GM21360 (cell line): ENCODE results near the gene TRIM71.
"Not testable (repeated sequence)": the region's sequence is repeated elsewhere in the genome, so short reads cannot be mapped to it uniquely, and the experiment has no call there.

ENCODE experiments used
- ATAC-seq: cut with Tn5 transposase; IDR thresholded peaks from one replicate; pipeline ENCODE4 v1.9.1; 2021; ENCODE audit warnings: mild to moderate bottlenecking, moderate library complexity; ENCODE audit not compliant: unreplicated experiment

The TRIM71 gene

DNA sequence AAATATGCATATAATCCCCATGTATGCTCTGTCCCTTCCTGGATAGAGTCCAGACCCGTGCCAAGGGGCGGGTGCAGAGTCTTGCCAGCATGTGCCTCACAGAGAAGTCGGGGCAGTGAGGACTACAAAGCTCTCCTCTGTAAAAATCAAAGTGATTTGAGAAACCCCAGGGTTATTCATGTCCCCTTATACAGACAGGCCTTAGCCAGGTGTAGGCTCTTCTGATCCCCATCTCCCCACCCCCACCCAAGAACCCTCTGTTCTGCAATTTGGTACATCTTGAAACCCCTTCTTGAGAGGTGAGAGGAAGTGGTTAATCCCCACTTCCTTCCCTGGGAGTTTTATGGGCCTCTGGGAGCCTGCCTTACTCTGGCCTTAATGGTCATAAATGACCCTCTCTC, 24.7 kb downstream of the TRIM71 start:
- ATAC-seq, result no peak

GRCh38 chr3:32842987-32843386, 25.2 kb downstream of the TRIM71 start:
- ATAC-seq, result no peak

DNA sequence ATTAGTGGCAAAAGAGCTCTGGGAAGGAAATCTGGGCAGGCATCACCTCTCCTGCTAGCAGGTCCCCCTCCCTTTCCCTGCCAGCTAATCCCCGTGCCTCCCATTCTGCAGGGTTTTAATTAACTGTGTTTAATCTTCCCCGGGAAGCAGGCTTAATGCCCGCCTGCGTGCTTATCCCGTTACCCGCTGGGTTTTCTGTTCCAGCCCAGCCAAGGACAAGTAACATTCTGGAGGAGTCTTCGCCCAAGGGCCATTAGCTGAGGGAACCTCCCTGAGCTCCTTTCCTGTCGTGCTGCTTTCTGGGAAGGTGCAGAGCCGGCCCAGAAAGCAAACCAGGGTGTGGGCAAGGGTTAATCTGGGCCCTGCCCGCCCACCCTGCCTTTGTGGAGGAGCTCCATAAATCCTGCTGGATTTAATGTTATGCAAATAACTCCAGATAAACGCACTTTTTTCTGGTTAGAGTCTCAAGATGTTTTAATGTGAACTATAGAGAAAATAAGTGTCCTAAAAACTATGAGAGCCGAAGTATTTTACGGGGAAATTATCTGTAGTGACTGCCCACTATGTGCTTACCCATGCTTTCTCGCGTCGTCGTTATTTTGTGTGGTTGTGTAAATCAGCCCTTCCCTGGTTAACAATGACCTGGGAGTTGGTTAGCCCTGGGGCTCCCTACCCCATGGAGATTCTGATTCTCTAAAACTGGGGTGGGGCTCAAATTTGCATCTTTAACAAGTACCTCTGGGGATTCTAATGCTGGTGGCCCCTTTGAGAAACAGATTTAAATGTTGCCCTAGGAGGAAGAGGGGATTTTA, 25.9 kb downstream of the TRIM71 start:
- ATAC-seq, result no peak

DNA sequence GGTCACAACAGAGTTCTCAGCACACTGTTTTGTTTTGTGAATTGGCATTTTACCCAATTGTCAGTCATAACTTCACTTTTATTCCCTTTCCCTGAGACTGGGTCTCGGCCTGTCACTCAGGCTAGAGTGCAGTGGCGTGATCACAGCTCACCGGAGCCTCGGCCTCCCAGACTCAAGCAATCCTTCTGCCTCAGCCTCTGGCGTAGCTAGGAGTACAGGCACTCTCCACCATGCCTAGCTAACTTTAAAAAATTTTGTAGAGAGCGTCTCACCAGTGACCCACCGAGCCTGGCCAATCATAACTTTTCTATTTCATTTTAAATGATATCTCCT, 26.5 kb downstream of the TRIM71 start:
- ATAC-seq, result no peak

DNA sequence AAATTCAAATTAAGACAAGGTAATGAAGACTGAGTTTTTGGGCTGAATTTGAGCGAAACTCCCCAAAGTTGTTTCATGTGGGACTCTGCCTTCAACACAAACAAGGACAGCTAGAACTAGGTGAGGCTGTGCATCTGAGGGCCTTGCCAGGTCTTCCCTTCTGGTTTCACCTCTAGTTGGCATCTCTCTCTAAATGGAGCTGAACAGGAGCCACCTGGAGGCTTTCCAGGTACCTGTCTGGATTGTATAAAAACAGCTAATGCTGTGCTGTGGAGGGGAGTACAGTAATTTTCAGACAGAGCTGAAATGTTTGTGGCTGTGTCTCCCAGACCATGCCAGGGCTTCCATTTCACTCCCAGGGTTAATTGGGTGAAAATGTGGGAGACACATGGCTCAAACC, 27.1 kb downstream of the TRIM71 start:
- no peak for ATAC-seq

DNA sequence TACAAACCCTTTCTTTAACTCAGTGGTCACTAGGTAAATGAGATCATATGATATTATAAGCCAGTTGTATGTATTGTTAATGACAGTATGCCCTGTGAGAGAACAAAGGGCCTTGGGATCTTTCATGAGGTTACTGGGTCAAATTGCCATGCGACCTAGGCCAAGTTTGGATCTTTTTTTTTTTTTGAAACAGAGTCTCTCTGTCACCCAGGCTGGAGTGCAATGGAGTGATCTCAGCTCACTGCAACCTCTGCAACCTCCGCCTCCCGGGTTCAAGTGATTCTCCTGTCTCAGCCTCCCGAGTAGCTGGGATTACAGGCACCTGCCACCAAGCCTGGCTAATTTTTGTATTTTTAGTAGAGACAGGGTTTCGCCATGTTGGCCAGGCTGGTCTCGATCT, 27.7 kb downstream of the TRIM71 start:
- not testable (repeated sequence) for ATAC-seq

GRCh38 chr3:32847045-32847444, 29.2 kb downstream of the TRIM71 start:
- not testable (repeated sequence) for ATAC-seq

DNA sequence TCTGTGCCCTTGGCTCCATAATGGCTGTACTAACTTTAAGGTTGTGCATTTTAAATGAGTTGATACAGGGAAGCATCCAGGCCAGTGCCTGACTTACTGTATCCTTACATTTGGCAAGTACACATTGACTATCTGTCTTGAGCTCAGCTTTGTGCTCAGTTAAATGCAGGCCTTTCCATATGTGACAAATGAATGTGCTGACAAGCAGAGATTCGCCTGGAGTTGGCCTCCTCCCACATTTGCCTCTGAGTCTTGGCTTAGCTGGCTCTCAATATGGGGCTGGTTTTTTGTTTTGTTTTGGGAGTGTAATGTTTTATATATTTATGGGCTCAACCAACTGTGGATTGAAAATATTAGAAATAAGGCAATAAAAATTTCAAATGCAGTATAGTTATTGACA, 29.7 kb downstream of the TRIM71 start:
- no peak for ATAC-seq

GRCh38 chr3:32848215-32848614, 30.4 kb downstream of the TRIM71 start:
- no peak for ATAC-seq

GRCh38 chr3:32849046-32849445, 31.2 kb downstream of the TRIM71 start:
- no peak for ATAC-seq

GRCh38 chr3:32850226-32850625, 32.4 kb downstream of the TRIM71 start:
- no peak for ATAC-seq

DNA sequence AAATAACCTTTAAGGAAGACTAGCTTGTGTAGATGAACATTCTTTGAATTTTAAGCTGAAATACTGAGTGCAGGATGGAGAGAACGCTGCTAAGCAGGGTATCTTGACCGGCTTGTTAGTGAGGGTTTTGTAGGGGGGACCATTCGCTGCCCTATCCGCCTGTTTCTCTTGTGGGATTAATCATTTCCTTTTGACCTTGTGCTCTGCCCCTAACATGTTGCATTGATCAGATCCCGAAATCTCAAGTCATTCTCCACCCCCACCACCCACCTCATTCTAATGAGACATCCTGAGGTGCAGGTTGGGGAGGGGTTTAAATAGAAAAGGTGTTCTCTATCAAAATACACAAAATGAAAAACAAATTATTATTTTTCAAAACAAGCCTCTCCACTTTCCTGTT, 32.8 kb downstream of the TRIM71 start:
- no peak for ATAC-seq

GRCh38 chr3:32852146-32852545, 34.3 kb downstream of the TRIM71 start:
- no peak for ATAC-seq

GRCh38 chr3:32855350-32855953, 37.7 kb downstream of the TRIM71 start:
- no peak for ATAC-seq

DNA sequence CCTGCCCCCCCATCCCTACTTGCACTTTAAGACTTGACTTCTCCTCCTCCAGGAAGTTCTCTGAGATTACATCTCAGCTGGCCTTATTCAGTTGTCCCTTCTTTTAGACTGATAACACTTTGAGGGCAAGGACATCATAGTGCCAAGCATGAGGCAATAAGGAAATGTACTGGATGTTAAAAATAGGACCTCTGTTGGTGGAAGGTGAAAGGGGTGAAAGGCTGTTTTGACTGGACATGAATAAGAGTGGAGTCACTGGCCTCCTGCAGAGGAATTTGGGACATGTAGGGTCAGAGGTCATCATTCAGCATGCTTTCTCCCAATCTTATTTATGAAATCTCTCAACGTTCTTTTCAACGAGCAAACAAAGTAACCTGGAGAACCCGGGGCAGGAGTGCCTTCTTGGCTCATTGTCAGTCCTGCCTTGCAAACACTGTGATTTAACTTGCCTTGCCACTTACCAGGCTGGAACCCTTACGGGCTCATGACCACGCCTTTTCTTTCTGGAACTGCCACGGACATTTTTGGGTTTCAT, 38.6 kb downstream of the TRIM71 start:
- ATAC-seq, result no peak

DNA sequence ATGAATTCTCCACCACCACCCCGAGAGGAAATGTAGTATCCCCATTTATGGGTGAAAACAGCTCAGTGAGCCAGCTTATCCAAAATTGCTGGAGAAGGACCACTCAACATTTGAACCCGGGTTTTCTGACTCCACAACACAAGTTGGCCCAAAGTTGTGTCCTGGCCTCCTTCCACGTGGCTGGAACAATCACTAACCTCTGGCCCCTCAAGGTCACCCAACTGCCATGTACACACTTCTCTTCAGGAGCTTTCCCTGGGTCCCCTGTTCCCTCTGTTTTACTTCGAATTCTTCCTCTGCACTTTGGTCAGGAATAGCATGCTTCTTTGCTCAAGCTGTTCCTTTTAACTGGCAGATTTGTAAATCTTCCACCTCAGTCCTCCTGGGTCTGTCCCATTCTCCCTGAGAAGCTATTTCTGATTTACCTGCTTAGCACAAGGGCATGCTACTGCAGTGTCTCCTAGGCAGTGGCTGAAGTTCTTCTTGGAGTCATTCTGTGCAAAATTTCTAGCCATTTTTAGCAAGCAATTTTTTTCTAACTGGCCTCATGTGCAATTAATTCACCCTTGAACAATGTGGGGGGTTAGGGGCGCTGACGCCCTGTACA, 39.2 kb downstream of the TRIM71 start:
- no peak for ATAC-seq

GRCh38 chr3:32857921-32858320, 40.1 kb downstream of the TRIM71 start:
- ATAC-seq, result no peak

DNA sequence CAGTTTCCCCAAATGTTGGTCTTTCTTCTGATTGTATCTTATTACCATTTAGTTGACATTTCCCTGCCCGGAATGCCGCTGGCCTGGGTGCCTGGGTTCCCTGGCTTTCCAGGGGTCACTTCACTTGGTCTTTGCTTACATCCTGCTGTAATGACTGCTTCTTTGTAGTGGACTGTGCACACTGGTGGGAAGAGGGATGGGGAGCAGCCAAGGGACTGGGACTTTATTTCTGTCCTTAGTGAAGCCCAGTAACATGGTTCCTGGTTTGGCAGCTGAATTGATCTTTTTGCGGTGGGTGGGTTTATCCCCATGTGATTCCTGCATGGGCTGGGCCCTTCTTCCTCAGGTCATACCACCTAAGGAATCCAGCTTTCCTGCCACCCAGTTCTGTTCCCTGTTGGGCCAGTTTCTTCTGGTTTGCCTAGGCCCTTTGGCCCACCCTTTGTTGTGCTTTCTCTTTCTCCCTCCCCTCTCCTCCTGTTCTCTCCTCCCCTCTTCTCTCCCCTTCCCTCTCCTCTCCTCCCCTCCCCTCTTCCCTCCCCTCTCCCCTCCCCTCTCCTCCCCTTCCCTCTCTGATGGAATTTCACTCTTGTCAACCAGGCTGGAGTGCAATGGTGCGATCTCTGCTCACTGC, 41.9 kb downstream of the TRIM71 start:
- no peak for ATAC-seq

GRCh38 chr3:32860499-32860898, 42.7 kb downstream of the TRIM71 start:
- ATAC-seq, result no peak

GRCh38 chr3:32861681-32862080, 43.9 kb downstream of the TRIM71 start:
- ATAC-seq, result no peak

DNA sequence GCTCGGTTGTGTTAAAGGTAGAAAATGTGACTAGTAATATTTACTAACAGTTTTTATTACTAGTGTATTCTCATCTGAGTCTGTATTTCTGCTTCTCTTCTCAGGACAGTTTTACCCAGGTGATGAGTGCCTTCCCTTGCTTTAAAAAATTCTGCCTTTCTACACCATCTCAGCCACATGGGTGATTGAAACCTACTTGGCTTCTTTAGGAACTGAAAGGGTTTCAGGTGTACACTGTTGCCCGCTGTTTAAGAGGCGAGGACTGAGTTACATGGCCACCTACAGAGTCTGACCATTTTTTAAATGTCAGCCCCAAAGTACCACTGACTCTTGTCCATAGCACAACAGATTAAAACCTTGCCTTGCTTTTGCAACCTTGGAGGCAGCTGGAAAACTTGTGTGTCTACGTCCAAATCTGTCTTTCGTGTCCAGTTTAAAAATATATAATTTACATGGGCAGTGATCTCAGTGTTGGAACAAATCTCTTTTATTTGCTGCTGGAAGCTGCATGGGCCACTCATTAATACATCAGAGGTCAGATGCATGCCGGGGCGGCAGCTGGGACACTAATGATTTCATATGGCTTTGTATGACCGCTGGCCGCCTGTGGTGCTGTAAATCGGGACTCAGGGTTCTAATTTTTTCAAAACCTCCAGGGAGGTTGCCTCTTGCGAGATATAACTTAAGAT, 44.6 kb downstream of the TRIM71 start:
- ATAC-seq, result no peak
